Smooth muscle cell (in vitro differentiated cells): ENCODE data around the gene CNKSR3. TPM values are rescaled to one million over a fixed set of nuclear protein-coding genes. Genes with fewer than 3 reads are reported as not detected.

ENCODE experiments used
- DNase-seq: peaks from one replicate; lab custom pipeline; 2025; ENCODE audit not compliant: unreplicated experiment; lab: John Stamatoyannopoulos, UW
- H2AFZ ChIP-seq: fragments of 200-600 bp; sonication (generic); 2 replicates; pipeline ENCODE4 v1.6.0; 2016; ENCODE audit warnings: antibody characterized with exemption, low read depth, mild to moderate bottlenecking
- H3F3A ChIP-seq: fragments of 200-600 bp; sonication (generic); 2 replicates; pipeline ENCODE4 v1.6.0; 2017; ENCODE audit warnings: antibody characterized with exemption, low read depth
- H3K27ac ChIP-seq: fragments of 200-600 bp; sonication (generic); 2 replicates; pipeline ENCODE4 v1.5.1; 2016; ENCODE audit warnings: low read depth, mild to moderate bottlenecking
- H3K27me3 ChIP-seq: fragments of 200-600 bp; sonication (generic); 2 replicates; pipeline ENCODE4 v1.6.1; 2016; ENCODE audit warnings: low read depth, mild to moderate bottlenecking
- H3K36me3 ChIP-seq: fragments of 200-600 bp; sonication (generic); 2 replicates; pipeline ENCODE4 v1.5.1; 2016; ENCODE audit warnings: low read depth
- H3K4me1 ChIP-seq: fragments of 200-600 bp; sonication (generic); 2 replicates; pipeline ENCODE4 v1.5.1; 2016; ENCODE audit warnings: low read depth
- H3K4me2 ChIP-seq: fragments of 200-600 bp; sonication (generic); 2 replicates; pipeline ENCODE4 v1.6.0; 2016; ENCODE audit warnings: mild to moderate bottlenecking
- H3K4me3 ChIP-seq: fragments of 200-600 bp; sonication (generic); 2 replicates; pipeline ENCODE4 v1.5.1; 2016; ENCODE audit warnings: mild to moderate bottlenecking
- H3K79me2 ChIP-seq: fragments of 200-600 bp; sonication (generic); 2 replicates; pipeline ENCODE4 v1.6.0; 2016; ENCODE audit warnings: low read depth, mild to moderate bottlenecking
- H3K9ac ChIP-seq: fragments of 200-600 bp; sonication (generic); 2 replicates; pipeline ENCODE4 v1.6.0; 2016; ENCODE audit warnings: low read depth
- H3K9me3 ChIP-seq: fragments of 200-600 bp; sonication (generic); replicated peaks from 2 replicates; pipeline ENCODE4 v1.5.1; 2016; ENCODE audit warnings: low read depth
- H4K20me1 ChIP-seq: fragments of 200-600 bp; sonication (generic); 2 replicates; pipeline ENCODE4 v1.6.0; 2016; ENCODE audit warnings: low read depth
- WGBS: methylation state at CpG from one replicate; pipeline ENCODE4 v1.1.7; 2016; ENCODE audit warnings: low lambda C conversion rate; 5-methylcytosine and 5-hydroxymethylcytosine counted together
- polyA plus RNA-seq: library from polyadenylated mRNA; unstranded; fragments of >200 nt; fragmentation: Nextera tagmentation; extraction: Ambion mirVana; gene quantifications from 2 replicates; pipeline ENCODE4 v1.2.1, GENCODE V29; 2016
- total RNA-seq: library from RNA; depleted of rRNA; stranded (reverse); fragments of >200 nt; gene quantifications from 2 replicates; pipeline ENCODE4 v1.2.3, GENCODE V29; 2014
- TF ChIP-seq, protein P1 (sequence below): fragments of 200-600 bp; sonication (generic); IDR thresholded peaks from 2 replicates; pipeline ENCODE4 v1.5.1; 2017; ENCODE audit warnings: borderline replicate concordance, mild to moderate bottlenecking, antibody characterized with exemption; ENCODE audit not compliant: insufficient read depth, poor library complexity, severe bottlenecking

The CNKSR3 gene
- total and polyA plus RNA-seq, 2 experiments from 2014 or later: 5.0 to 5.5 TPM

DNA sequence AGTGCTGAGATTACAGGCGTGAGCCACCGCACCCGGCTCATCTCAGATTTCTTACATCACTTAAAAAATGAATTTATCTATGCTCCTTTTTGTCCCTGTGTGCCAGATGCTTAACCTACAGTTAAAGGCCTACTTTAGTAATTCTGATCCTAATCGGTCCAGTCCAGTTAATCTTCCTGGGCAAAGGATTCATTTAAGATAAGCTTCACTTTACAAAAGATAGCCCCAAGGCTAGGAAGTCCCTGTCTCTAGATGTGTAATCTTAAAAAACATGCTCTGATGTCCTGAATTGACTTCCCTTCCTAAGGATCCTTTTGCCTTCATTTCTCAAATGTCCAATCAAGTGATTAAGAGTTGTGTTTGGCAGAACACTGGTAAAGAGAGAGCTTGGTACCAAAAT, 85.5 kb downstream of the CNKSR3 start:
- no peak for DNase-seq
- Histone ChIP-seq H4K20me1 (no peaks in the 10 kb centered on the region), H3K4me2 (no peak overlapping the region), H3K9ac (no peak overlapping the region), H3K4me3 (no peak overlapping the region), H3K79me2 (no peaks in the 10 kb centered on the region), H2AFZ (no peak overlapping the region), H3F3A (no peaks in the 10 kb centered on the region), H3K27me3 (no peaks in the 10 kb centered on the region), H3K4me1 (no peaks in the 10 kb centered on the region), H3K9me3 (no peaks in the 10 kb centered on the region), H3K36me3 (no peaks in the 10 kb centered on the region), H3K27ac (no peak overlapping the region)
- WGBS: 99% methylated on average over 4 of the region's 4 CpGs
- TF ChIP-seq, protein P1, sequence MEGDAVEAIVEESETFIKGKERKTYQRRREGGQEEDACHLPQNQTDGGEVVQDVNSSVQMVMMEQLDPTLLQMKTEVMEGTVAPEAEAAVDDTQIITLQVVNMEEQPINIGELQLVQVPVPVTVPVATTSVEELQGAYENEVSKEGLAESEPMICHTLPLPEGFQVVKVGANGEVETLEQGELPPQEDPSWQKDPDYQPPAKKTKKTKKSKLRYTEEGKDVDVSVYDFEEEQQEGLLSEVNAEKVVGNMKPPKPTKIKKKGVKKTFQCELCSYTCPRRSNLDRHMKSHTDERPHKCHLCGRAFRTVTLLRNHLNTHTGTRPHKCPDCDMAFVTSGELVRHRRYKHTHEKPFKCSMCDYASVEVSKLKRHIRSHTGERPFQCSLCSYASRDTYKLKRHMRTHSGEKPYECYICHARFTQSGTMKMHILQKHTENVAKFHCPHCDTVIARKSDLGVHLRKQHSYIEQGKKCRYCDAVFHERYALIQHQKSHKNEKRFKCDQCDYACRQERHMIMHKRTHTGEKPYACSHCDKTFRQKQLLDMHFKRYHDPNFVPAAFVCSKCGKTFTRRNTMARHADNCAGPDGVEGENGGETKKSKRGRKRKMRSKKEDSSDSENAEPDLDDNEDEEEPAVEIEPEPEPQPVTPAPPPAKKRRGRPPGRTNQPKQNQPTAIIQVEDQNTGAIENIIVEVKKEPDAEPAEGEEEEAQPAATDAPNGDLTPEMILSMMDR: no peak

DNA sequence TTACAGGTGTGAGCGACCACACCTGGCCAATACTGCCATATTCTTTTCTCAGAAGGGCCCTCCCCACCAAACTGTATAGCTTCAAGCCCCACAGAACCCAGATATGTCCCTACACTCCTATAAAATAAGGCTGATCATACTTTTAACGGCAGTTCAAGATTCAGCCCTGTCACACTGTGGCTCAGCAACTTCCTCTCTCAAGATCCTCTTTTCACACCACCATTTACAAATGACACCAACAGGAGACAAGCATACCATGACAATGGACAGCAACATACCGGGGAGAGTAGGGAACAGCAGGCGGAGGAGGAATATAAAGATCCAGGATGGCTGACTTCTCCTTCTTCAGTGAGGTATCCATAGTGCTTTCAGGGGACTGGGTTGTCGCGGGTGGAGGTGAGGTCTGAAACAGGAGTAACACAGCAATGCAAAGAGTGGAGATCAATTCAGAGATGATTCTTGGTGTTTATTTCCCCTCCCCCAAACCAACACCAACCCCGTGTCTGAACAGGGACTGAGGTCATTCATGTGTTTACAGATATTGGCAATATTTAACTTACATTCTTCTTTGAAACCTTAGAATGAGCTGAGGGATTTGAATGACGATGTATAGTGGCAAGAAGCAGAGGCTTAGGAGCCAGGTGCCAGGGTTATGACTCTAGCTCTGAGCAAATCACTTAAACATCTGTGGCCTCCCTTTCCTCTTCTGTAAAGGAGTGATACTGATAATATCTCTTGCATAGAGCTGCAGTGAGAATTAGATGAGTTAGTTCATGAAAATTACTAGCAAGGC, 96.3 kb downstream of the CNKSR3 start:
- Histone ChIP-seq H3K4me3 (no peak overlapping the region), H3K9ac (no peak overlapping the region), H3K27me3 (no peaks in the 10 kb centered on the region), H3K4me2 (no peak overlapping the region), H3K9me3 (no peaks in the 10 kb centered on the region), H4K20me1 (no peaks in the 10 kb centered on the region), H3K27ac (peak overlapping the region; percentile 46), H3K4me1 (peaks cover 10% of the 10 kb centered on the region), H3F3A (peaks cover 10% of the 10 kb centered on the region), H2AFZ (no peak overlapping the region), H3K36me3 (no peaks in the 10 kb centered on the region), H3K79me2 (no peaks in the 10 kb centered on the region)
- DNase-seq: no peak
- TF ChIP-seq, protein P1: no peak
- 82% methylated on average over 8 of the region's 8 CpGs for WGBS

DNA sequence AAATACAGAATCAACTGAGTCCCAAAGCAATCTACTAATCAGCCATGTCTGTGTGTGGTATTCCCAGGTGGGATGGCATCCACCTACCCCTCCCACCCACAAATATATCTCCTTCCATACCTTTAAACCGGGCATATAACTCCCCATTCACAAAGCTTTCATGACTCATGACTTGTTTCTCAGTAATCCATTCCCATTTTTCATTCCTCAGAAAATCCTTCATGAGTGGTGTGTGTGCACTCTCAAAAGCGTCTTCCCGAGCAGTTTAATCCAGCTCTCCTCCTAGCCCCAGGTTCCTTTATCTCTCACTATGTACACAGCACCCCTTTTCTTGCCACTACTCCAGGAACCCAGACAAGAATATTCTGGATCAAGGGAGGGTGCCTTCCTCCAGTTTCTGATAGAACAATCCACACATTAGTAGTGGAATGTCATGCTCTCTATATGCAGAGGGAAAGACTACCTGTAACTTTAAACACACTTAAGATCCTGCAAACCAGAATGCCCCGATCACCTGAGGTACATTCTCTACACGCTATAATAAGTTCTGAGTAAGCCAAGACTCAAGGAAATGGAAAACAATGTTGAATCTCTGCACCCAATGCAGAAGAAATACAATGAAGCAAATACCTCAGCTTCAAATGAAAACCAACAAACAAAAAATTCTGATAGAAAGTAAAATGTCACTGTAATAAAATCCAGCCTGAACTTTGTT, 98.2 kb downstream of the CNKSR3 start:
- H3F3A ChIP-seq: peaks cover 10% of the 10 kb centered on the region
- TF ChIP-seq, protein P1: no peak
- no peaks in the 10 kb centered on the region for H3K27me3 ChIP-seq
- H3K4me1 ChIP-seq: peaks cover 10% of the 10 kb centered on the region
- WGBS: 46% methylated on average over 5 of the region's 5 CpGs
- H3K27ac ChIP-seq: peak overlapping the region; percentile 95
- H3K4me3 ChIP-seq: no peak overlapping the region
- no peak overlapping the region for H2AFZ ChIP-seq
- H3K79me2 ChIP-seq: no peaks in the 10 kb centered on the region
- H4K20me1 ChIP-seq: no peaks in the 10 kb centered on the region
- no peak overlapping the region for H3K9ac ChIP-seq
- H3K9me3 ChIP-seq: no peaks in the 10 kb centered on the region
- peak overlapping the region; percentile 68 for H3K4me2 ChIP-seq
- H3K36me3 ChIP-seq: no peaks in the 10 kb centered on the region
- no peak for DNase-seq
